Measurements from ENCODE around the gene KDM1A.

KDM1A gene

GRCh38 chr1:23079025-23079424 is 59.8 kb downstream of the KDM1A start:
- DNase-seq, result no peak

DNA sequence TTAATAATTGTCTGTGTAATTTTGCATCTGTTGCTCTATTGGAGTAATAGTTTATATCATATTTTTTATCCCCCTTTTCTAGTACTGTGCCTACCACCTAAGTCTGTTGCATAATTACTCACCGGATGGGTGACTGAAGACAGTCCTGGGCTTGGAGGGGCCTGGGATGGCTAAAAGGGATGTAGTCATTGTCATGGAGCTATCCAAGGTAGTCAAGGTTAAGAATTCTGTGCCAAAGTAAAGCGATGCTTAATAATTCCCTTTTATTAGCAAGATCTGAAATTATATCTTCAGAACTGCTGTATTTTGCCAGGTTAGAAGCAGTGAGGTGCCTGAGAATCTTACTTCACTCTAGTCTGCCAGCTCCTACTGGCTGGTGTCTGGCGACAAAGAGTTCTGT is 61.6 kb downstream of the KDM1A start:
- no peak for DNase-seq

DNA sequence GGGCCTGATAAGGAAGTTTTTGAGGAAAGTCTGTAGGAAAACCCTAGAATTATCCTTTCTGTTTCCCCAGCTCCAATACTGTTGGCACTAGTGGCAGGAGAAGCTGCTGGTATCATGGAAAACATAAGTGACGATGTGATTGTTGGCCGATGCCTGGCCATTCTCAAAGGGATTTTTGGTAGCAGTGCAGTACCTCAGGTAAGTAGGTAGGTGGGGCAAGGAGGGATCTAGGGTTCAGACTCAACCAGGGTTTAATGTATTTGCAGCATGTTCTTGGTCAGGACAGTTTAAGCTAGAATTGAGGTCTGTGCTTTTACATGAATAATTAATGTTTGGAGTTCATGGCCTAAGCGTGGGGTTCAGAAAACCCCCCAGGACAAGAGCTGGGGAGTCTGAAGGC is 62.1 kb downstream of the KDM1A start:
- DNase-seq, result no peak

DNA sequence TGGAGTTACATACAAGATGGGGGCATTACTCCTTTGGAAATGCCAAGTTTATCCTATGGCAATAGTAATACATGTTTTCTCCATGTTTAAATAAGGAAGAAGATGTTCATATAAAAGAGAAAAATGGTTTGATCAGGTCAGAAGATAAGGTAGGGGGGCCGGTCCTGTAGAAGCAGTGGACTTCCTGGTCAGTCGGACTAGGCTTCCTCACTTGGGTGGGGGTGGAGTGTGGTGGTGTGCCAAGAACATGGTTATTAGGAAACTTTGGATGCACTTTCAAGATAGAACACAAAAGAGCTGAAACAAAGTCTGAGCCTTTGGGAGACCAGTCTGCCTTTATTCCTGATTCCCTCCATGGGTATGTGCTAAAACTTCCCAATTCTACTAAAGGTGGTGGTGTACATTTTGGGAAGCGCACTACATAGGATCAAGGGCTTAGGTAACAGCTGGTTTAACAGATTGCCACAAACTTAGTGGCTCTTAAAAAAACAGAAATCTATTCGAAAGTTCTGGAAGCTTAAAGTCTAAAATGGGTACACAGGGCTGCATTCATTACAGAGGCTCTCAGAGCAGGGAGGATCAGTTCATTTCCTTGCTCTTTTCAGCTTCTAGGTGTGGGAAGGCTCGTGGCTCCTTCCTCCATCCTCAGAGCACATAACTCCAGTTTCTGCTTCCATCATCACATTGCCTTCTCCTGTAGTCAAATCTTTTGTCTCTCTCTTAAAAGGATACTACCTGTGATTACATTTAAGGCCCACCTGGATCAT is 64.6 kb downstream of the KDM1A start:
- no peak for DNase-seq

GRCh38 chr1:23084880-23085279 is 65.6 kb downstream of the KDM1A start:
- DNase-seq, result no peak

DNA sequence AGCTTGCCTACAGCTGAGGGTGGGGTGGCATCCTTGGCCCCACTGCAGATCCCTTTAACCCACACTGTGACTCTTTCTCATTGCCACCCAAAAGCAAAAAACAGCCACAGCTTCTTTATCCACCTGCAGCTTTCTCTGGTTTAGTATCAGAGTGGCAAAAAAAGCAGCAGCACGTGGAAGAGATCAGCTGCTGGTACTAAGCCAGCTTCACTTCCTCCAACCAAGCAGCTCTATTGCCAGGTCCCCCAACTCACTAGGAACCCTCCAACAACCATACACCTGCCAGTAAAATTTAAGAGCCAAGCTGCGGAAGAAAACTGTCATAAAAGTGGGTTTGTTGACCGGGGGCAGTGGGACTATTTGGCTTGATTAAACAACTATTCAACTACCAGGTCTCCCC is 66.4 kb downstream of the KDM1A start:
- DNase-seq, result no peak

DNA sequence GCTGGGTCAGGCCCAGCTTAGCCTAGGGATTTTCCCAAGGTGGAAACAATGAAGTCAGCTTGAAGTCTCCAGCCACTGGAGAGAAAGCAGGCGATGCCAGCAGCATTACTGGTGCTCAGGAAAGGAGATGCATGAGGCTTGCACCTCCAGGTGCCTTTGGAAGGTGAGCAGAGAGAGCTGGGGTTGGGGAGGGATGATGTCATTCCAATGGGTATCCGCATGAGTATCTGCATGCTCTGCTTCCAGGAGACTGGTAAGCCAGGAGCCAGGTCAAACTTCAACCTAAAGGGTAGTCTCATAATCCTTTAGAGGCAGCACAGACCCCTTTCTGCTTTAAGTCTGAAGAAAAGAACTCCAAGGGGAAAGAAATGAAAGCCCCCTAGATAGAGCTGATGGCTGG is 68.8 kb downstream of the KDM1A start:
- no peak for DNase-seq

DNA sequence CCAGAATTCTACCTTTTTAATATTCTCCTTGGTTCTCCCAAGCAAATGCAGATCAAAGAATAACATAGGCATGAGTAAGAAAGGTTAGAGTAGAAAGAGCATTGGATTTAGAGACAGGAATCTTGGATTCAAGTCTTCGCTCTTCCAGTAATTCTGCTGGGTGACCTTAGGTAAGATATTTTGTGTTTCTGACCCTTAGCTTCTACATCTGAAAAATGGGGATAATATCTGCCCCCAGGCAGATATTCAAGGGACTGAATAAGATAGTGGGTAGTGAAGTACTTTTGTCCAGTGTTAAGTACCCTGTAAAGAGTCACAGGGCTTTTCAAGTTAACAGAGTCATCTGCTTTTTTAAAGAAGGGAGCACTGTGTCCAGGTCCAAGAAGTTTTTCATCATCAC is 70.8 kb downstream of the KDM1A start:
- no peak for DNase-seq

GRCh38 chr1:23091545-23091944 is 72.3 kb downstream of the KDM1A start:
- no peak for DNase-seq

- no peak for DNase-seq
Observed at GRCh38 chr1:23092447-23092846, 73.2 kb downstream of the KDM1A start.

DNA sequence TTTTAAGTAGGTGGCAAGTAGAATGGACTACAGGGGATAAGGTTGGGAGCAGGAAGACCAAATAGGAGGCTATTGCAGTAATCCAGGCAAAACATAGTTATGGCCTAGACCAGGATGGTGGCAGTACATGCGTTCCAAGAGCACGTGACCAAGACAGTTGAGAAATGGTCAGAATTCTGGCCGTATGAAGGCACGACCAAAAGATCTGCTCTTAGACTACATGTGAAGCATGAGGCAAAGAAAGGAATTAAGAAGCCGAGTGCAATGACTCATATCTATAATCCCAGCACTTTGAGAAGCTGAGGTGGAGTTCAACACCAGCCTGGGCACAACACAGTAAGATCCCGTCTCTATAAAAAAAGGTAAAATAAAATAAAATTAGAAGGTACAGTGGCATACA is 78.0 kb downstream of the KDM1A start:
- no peak for DNase-seq

- DNase-seq, result peak; percentile 68
Observed at GRCh38 chr1:23098463-23099170, 79.3 kb downstream of the KDM1A start.

GRCh38 chr1:23099171-23099536 is 79.9 kb downstream of the KDM1A start:
- no peak for DNase-seq

DNA sequence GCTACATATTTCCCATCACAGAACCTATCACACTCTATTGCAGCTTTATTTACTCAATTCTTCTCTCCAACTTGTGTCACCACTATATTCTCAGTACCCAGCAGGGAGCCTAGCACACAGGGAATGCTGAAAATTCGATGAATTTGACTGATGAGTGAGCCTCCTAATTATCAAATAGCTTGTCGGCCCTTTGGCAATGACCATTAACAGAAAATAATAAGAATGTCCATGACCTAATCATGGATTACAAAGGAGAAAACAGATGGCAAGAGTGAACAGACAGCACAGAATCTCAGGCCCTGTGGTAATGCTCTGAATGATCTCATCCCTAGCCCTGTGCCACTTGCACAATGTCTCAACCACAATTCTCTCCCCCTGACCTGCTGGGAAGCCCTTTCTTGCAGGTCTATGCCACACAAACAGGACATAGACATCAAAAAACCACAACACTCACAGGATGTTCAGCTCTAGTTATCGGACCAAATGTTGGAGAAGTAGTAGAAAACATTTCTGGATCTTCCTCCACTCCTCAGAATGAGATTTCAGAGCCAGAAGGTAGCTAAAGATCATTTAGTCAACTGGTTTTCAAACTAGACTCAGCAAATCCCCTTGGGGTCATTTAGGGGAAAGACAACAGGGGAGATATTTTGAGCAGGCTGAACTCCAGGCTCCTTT is 80.9 kb downstream of the KDM1A start:
- DNase-seq, result peak; percentile 81

DNA sequence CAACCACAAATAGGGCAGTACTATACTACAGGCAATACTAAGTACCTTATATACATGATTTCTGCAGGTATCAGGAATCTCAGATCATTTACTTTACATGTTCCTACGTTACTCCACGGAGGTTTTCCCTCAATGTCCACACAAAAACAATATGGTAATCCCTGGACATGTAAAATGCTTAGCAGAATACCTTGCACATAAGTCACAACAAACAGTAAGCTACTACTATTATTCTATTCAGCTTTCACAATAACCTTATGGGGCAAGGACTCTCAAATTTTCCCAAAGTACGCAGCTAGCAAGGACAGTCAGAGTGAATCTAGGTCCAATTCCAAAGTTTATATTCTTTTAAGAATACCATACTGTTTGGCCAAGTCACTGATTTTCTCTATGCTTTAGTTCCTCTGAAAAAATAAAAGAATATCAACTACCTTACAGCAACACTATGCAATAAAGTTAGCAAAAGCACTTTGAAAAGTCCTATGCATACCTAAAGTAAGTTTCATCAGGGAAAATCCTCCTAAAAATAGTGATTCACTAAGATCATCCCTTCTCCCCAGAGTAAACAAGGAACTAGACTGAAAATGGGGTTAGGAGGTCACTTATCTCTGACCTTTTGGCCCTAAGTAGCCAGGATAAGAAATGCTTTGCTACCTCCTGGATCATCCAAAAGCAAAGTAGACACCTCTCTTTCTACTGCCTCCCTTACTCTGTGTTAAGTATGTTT is 82.0 kb downstream of the KDM1A start:
- DNase-seq, result no peak

GRCh38 chr1:23101887-23102286 is 82.6 kb downstream of the KDM1A start:
- no peak for DNase-seq

DNA sequence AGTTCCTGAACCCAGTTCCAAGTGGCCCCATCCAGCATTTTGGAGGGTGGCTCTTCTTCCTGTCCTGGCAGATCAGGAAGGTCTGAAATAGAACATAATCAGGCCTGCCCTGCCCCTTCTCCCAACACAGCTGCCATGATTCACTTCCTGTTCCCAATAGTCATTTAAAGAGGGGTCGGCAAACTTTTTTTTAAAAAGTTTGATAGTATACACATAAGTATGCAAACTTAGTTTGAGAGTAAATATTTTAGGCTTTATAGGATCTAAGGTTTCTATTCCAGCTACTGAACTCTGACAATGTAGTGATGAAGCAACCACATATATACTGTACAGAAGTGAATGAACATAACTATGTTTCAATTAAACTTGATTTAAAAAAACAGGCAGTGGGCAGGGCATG is 83.0 kb downstream of the KDM1A start:
- no peak for DNase-seq

GRCh38 chr1:23103001-23103889 is 84.0 kb downstream of the KDM1A start:
- DNase-seq, result peak; percentile 76

DNA sequence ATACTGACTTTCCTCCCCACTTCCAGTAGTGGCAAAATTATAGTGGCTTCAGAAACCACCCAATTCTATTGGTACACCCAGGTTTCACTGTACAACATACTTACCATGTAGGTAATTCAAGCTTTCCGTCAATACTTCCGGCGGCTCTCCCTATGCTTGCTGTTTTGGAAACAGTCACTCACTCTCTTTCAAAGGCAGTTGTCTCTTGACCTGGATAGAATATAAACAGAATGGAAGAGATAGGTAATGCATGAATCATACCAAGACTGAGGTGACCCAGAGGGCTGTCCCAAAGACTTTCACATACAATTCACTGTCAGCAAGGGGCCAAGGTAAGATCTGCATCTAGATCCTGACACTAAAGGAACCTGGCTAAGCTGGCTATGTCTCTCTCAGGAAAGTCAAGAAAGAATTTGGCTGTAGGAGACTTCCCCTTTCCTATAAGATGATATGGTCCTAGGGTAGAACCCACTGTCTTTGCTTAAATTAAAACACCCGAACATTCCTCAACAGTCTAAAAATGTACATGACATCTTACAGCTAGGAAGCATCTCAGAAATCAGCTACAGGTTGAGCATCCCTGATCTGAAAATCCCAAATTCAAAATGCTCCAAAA is 89.8 kb downstream of the KDM1A start:
- peak; percentile 46 for DNase-seq

GRCh38 chr1:23110391-23110790 is 91.1 kb downstream of the KDM1A start:
- no peak for DNase-seq

DNA sequence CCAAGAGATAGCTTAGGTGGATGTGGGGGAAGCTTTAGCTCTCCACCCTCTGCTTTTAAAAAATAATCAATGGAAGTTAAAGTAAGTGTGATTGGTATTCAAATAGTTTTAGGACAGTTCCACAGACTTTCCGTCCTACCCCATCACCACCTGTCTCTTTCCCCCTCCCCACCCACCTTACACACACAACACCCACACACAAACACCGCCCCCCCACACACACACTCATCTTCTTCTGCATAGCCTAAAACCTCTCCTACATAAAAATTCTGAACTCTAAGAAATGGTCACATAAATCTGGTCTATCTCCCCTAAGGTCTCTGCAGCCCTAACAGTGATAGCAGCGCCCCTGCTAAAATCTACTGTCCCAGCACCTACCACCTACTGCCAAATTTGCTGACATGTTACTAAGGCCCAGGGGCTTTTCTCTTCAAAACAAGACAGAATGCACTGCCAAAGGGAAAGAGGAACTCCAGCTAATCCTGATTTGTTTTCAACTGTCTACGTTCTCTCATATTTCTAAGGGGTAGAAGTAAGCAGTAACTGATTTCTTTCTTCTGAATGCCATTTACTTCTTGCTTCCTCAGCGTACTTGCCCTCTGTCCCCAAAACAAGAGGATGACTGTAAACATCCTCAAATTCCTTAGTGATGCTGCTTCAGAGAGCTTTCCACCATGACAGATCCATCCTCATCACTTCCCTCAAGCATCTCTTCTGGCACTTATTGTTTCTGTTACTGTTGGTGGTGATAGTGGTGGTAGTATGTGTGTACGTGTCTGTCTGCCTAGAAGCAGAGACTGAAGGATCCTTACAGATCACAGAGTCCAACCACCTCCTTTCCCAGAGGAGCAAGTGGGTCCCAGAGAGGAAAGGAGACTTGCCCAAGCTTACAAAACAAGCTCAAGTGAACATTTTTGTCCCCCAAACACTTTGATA is 92.6 kb downstream of the KDM1A start:
- DNase-seq, result no peak
